ENCODE results near the gene MMP10.

GRCh38 chr11:102781676-102782075 lies 1.2 kb upstream of the MMP10 start:
- TF ChIP-seq YY1 (IDR thresholded peaks at IDR 0.05; ENCODE audit: insufficient read depth, insufficient read length) = no peak
- TF ChIP-seq SUZ12 (IDR thresholded peaks at IDR 0.05; ENCODE audit: extremely low read depth, insufficient read depth, insufficient read length) = no peak
- no peak for TF ChIP-seq ZNF274 (IDR thresholded peaks at IDR 0.05; ENCODE audit: low read depth, low read length)
